ENCODE measurements around the gene KRTAP5-8.
"Not testable (repeated sequence)": the region's sequence is repeated elsewhere in the genome, so short reads cannot be mapped to it uniquely, and the experiment has no call there.

KRTAP5-8 gene

GRCh38 chr11:71544525-71545214 lies 6.8 kb downstream of the KRTAP5-8 start:
- DNase-seq = no peak

DNA sequence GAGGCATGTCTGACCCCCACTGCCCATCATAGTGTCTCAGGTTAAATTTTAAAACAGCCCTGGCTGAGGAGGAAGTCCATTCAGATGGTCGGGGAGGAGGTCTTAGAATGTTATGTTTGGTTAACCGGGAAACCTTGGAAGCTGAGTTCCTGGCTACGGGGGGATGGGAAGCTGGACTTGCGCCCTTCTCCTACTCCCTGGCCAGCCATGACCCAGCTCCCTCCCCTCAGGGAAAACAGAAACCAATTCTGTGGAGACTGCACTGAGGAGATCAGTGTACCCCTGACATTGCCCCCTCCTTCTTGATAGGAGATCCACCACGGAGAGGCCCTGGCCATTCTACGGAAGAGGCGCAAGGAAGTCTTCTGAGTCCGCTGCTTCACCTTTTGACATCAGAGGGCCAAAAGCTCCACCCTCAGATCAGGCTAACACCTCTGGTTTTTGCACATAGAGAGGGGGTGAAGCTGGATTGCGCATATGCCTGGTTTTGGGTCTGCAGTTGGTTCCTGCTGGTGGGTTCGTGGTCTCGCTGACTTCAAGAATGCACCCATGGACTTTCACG lies 7.7 kb downstream of the KRTAP5-8 start:
- no peak for DNase-seq

- no peak for DNase-seq
Observed at GRCh38 chr11:71548120-71548519, 10.3 kb downstream of the KRTAP5-8 start, which contains the start of gene KRTAP5-9. Gene KRTAP5-9, plus strand, starts transcription at chr11:71548420. Its CDS starts 238 bp downstream, at chr11:71548658.

- DNase-seq = no peak
Observed at GRCh38 chr11:71548716-71549151, 10.9 kb downstream of the KRTAP5-8 start.

- DNase-seq = no peak
Observed at GRCh38 chr11:71551711-71552110, 13.9 kb downstream of the KRTAP5-8 start.

- no peak for DNase-seq
Observed at GRCh38 chr11:71554996-71555395, 17.2 kb downstream of the KRTAP5-8 start.

GRCh38 chr11:71555508-71555907 lies 17.7 kb downstream of the KRTAP5-8 start:
- DNase-seq = no peak

- DNase-seq = no peak
Observed at GRCh38 chr11:71556018-71556417, 18.2 kb downstream of the KRTAP5-8 start.

DNA sequence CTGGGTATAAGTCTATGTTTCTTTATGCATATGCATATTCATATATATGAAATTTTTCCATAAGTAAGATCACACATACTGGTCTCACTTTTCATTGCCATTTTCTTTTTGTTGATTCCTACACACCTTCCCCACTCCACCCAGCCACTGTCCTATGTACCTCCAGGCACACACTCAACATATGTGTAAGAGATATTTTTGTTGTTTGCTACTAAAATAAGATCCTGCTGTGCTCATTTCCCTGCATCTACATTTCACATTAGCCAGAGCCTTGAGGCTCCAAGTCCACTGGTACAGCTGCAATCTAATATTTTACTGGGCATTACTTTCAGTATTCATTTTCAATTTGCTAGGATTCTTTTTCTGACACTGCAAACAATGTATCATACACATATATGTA lies 19.4 kb downstream of the KRTAP5-8 start:
- no peak for DNase-seq

DNA sequence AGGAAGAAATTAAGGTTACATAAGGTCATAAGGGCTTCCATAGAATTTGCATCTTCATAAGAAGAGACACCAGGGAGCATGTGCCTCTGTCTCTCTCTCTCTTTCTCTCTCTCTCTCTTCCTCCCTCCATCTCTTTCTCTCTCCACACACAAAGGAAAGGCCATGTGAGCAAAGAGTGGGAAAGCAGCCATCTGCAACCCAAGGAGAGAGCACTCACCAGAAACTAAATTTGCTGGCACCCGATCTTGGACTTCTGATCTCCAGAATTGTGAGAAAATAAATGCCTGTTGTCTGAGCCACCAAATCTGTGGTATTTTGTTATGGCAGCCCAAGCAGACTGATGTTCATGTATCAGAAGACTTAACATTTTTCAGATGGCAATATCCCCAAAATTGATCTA lies 21.2 kb downstream of the KRTAP5-8 start:
- no peak for DNase-seq

- DNase-seq = no peak
Observed at GRCh38 chr11:71562120-71562519, 24.3 kb downstream of the KRTAP5-8 start.

DNA sequence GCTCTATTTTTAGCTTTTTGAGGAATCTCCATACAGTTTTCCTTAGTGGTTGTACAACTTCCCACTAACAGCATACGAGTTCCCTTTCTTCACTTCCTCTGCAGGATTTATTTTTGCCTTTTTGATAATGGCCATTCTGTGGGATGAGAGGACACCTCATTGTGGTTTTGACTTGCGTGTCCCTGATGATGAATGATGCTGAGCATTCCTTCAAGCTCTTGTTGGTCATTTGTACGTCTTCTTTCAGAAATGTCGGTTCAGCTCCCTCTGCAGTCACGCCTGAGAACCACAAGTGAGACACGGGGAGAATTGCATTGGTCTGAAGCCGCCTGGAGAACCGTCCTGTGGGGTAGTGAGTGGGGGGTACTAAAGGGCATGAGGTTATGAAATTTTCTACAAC lies 25.6 kb downstream of the KRTAP5-8 start:
- DNase-seq = no peak

DNA sequence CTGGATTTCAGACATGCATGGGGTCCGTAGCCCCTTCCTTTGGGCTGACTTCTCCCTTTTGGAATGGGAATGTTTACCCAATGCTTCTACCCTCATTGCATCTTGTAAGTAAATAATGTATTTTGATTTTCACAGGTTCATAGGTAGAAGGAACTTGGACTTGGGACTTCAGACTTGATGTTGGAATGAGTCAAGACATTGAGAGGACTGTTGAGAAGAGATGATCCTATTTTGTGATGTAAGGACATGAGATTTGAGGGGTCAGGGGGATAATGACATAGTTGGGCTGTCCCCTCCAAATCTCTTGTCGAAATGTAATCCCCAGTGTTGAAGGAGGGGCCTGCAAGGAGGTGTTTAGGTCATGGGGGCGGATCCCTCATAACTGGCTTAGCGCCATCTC lies 26.6 kb downstream of the KRTAP5-8 start:
- no peak for DNase-seq

- DNase-seq = no peak
Observed at GRCh38 chr11:71565263-71565662, 27.4 kb downstream of the KRTAP5-8 start, which contains the start of gene KRTAP5-10. Gene KRTAP5-10, plus strand, starts transcription at chr11:71565563. Its CDS starts 25 bp downstream, at chr11:71565588.

DNA sequence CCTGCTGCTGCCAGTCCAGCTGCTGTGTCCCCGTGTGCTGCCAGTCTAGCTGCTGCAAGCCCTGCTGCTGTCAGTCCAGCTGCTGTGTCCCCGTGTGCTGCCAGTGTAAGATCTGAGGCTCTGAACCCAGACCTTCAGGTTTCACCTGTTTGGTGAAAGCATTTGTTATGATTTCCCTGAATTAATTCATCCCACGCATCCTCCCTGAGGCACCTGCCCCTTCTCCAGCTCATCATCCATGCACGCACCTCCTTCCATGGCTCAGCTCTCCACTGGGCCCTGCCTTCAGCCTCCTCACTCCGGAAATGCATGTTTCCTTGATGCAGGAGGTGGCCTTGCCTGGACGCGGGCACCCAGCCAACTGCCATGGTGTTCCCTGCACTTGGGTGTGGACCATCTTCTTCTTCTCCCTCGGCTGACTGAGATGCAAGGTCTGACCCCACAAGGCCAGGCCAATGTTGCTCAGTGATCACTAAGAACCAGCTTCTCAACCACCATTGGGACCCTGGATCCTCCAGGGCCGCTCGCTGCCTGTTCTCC lies 28.3 kb downstream of the KRTAP5-8 start:
- no peak for DNase-seq

- not testable (repeated sequence) for DNase-seq
Observed at GRCh38 chr11:71566626-71567599, 29.1 kb downstream of the KRTAP5-8 start.

DNA sequence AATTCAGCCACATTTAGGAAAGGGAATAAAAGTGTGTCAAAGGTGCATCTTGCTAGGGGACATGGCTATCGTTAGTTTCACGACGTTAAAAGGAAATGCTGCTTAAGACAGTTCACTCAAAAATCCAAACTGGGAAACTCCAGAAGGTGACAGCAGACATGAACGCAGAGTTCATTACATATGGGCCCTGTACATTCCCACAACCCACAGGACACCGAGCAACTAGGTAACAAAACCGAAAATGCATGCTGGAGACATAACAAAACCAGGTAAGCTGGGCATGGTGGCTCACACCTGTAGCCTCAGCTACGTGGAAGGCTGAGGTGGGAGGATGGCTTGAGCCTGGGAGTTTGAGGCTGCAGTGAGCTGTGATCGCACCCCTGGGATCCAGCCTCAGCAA lies 29.8 kb downstream of the KRTAP5-8 start:
- DNase-seq = not testable (repeated sequence)

DNA sequence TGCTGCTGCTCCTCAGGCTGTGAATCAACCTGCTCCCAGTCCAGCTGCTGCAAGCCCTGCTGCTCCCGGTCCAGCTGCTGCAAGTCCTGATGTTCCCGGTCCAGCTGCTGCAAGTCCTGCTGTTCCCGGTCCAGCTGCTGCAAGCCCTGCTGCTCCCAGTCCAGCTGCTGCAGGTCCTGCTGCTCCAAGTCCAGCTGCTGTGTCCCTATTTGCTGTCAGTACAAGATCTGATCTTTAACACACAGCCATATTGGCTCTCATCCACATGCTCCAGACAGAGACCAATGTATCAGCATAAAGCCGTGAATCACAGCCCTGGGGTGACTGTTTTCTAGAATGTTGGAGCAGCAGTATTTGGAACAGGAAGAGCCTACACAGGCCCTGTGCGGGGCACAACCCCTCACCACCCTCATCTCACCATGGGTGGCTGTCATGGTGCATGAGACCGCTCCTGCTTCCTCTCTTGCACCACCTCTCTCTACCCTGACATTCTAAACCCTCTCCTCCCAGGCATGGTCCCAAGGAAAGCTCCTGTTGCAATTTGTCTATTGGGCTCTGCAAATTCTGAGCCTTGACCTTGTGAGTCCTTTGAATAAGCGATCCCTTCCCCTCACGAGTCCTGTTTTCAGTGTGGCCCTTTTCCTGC lies 31.0 kb downstream of the KRTAP5-8 start:
- DNase-seq = no peak

DNA sequence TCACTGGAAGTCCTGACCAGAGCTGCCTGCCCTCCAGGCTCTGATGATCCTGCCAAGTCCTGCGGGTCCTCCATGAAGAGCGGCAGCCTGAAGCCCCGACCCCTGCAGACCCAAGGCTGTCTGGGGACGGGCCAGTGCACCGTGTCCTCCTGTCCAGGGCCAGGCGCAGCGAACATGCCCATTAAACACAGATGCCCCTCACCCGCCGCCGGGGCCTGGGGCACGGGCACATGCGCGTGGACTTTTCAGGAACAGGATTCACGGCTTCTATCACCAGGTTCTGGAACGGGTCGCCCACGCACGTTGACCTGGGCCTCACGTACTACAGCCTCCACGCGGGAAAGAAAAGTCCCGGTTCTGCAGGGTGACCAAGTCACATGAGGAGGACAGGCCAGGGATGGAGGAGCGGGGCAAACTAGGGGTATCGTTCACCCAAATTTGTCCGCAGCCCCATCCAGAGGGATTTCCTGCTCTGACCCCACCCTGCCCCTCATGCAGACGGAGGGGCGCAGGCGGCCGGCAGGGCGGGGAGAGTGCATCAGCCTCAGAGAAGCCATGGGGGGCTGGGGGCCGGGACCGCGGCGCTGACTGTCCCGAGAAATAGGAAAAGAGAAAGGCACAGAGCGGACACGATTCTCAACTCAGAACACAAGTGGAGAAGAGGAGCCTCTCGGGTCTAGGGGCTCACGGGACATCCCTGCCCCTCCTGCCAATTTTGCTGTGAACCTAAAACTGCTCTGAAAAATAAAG lies 33.5 kb downstream of the KRTAP5-8 start:
- not testable (repeated sequence) for DNase-seq

GRCh38 chr11:71572811-71573210 lies 35.0 kb downstream of the KRTAP5-8 start:
- no peak for DNase-seq

- no peak for DNase-seq
Observed at GRCh38 chr11:71574418-71574817, 36.6 kb downstream of the KRTAP5-8 start.
